Measurements from ENCODE around the gene BCAS1.
A peak's percentile ranks its signal among the peaks of the same experiment; 100 is the strongest.

Gene BCAS1

DNA sequence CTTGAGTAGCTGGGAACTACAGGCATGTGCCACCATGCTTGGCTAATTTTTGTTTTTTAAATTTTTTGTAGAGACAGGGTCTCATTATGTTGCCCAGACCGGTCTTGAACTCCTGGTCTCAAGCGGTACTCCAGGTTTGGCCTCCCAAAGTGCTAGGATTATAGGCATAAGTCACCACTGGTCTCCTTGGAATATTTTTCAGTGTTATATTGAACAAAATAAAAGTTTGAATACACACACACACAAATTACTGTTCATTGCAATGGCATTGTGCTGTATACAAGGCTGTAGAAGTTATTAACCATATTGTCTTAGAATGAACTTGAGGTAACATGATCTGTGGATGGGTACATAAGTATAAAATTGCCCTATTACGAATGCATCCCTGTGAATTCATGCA, 166.1 kb downstream of the BCAS1 start:
- DNase-seq (ENCODE audit: low read depth): no peak

DNA sequence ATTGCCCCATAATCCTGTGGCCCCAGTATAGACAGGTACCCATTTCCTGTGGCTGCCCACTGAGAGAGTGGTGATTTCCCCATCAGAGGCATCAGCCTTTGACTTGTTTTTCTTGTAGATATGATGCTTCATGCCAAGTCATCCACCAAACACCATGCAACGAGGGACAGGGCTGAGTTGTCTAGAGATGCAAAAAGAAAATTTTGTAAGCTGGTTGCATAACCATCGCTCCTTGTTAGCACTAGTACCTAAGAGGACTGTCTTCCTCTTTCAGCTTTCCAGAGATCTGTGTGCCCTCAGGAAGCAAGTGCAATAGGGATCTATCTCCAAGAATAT, 166.8 kb downstream of the BCAS1 start:
- no peak for DNase-seq (ENCODE audit: low read depth)

DNA sequence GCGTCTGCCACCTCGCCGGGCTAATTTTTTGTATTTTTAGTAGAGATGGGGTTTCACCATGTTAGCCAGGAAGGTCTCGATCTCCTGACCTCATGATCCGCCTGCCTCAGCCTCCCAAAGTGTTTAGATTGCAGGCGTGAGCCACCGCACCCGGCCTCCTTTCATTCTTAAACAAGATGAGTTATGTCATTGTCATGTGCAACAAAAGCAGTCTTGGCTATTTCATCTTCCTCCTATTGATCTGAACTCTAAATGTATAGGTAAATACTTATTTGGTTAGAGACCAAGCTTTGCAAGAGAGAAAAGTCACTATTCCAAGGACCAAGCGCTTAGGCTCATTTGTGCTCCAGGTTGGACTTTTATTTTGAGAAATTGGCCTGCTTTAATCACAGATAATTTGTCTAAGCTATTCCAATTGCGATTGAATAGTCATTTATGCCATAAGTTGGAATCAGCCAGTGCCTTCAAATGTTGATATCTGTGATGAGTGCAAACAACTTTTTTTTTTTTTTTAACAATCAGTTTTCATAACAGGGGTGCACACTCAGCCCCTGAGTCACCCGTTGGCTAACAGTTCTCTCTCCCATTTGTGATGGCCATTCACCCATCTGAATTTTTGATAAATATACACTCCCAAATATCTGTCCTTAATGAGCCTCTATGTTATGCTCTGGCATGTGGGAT, 167.3 kb downstream of the BCAS1 start:
- no peak for DNase-seq (ENCODE audit: low read depth)

DNA sequence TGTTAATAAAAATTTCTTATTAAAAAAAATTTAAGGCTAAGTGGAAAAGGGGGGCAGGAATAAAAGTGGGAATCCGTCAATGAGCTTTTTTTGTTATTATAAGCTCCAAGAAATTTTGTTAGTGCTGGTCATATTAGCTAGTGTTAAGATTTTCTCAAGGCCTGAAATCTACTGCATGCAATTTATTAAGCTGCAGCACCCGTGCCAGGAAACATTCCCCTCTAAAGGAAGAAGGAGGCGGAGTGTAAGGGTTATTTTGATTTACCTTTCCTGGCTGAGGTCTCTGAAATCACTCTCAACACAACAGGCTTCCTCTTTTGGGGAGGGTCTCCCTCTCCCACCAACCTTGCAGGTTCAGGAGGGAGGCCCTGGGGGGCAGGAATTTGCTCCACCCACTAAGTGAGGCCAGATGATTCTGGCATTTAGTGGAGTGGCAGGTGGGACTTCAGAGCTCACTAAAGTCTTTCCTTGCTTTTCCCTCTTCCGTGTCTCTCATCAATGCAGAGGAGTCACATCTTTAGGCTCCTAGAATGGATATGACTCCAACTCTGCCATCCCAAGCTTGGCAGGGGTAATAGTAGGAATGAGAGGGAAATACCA, 168.8 kb downstream of the BCAS1 start:
- no peak for DNase-seq (ENCODE audit: low read depth)

DNA sequence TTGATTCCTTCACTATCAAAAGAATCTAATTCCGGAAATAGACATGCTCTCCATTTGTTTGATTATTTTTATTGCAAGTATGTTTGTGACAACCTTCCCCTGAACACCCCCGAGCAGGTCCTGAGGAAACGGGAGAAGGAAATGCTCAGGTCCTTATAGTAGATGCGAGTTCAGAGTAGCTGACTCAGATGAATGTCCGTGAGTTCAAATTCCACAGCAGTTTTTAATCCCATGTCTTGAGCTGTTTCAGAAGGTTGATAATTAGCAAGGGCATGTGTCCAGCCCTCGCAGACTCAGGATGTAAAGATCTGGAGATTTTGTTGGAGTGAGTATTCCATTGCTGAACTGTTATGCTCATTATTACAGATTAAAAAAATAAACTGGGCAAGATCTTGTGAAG, 169.3 kb downstream of the BCAS1 start:
- DNase-seq (ENCODE audit: low read depth): no peak

DNA sequence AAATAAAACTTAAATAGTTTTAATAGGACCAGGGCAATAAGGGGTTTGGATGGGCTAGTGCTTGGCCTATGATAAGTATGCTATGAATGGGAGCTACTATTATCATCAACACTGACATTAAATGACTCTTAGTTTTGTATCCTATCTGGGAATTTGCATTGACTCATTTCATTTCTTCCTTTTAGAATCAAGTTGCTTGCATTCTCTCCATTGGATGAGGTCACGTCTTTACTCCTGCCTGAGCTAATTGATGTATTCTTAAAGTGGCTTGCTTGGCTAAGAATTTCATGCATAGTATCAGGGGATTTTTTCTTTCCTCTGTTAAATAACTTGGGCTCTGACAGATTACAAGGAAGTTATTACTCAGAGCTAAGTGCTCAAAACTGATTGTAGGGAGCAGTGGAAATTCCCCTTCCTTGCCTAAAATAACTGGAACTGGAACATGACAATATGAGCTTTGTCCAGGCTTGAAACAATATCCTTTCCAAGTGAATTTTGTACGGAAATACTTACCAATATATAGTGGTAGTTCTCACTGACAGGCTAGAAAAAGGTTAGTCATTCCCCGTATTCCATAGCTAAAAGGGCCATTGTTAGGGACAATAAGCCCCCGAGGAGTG, 169.9 kb downstream of the BCAS1 start:
- DNase-seq (ENCODE audit: low read depth): peak; percentile 89

DNA sequence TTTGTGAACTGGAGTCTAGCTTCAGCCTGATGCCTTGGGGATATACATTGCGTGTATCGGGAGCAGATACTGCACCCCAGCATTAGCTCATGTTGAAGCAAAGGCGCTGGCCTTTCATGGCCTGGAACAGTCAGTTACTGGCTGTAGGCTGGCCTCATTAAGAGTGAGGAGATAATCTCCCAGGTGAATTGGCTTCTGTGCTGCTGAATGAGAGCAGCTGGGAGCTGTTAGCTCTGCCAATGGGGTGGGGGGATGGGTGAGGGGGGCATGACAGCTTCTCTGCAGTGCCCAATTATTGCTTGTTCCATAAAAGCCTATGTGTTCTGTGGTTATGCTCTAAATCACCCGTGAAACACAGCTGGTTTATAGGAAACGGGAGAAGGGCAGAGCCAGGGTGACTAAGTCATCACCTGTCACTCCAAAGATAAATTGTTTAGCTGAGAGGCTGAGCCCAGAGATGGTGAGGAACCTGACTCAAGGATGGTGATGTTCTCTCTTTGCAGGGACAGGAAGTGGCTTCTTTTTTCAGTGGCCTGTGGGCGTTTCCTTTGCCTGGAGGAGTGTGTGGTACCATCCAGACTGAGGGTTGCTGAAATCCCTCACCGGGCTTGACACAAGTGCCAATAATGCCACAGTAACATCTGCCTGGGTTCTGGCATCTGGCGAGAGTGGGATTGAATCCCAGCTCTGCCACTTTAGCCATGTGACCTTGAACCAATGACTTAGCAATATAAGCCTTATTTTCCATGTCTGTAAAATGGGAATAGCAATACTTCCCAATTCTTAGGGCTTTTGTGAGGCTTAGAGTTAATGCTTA, 170.8 kb downstream of the BCAS1 start:
- DNase-seq (ENCODE audit: low read depth): peak; percentile 63

DNA sequence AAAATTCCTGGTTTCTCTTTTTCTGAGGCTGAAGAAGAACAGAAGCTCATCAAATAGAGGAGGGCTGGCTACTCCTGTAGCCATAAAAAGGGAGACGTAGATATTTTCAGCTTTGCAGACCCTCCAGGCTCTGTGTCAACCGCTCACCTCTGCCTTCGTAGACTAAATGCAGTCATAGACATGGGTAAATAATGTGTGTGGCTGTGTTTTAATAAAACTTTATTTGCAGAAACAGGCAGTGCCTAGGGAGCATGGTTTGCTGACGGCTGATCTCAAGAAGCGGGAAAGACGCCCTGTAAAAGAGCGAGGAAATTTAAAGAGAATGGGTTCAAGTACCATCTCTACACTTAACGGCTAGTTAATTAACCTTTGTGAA, 171.8 kb downstream of the BCAS1 start:
- no peak for DNase-seq (ENCODE audit: low read depth)

DNA sequence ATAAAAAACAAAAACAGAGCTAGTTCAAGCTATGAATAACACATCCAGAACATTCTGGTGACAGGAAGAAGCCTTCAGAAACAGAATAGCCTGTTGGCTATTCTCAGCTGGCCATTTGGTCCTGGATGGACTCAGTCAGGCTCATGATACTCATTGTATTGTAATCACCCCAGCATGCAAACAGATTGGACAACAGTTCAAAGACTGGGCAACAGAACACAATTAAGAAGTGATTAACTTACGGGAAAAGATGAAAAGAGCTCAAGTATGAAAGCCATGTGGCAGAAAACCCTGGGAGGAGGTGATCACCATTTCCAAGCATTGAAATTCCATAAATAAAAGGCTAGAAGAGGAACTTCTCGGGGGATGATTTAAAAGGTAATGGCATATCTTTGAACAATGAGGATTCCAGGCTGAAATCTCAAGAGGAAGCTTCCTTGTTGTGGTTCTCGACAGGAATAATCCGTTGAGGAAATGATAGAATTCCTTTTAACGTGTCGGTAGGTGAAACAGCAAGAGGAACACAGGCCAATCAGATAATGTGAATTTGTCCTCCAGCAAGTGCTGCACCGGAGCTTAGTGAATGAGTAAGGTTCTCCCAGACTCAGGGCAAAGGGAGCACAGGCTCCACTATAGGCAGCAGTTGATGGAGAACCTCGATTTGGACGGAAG, 172.4 kb downstream of the BCAS1 start:
- DNase-seq (ENCODE audit: low read depth): no peak

DNA sequence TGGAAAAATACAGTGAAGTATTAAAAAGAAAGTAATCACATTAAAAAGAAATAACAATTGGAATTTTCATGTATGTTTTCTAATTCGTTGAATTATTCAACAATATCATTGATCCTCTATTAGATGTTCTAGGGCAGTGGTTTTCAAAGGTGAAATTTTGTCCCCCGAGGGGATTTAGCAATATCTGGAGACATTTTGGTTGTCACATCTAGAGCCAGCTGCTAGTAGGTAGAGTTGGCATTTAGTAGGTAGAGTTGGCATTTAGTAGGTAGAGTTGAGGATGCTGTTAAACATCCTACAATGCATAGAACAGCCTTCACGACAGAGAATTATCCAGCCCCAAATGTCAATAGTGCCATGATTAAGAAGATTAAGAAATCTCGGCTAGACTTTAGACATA, 173.7 kb downstream of the BCAS1 start:
- DNase-seq (ENCODE audit: low read depth): no peak

DNA sequence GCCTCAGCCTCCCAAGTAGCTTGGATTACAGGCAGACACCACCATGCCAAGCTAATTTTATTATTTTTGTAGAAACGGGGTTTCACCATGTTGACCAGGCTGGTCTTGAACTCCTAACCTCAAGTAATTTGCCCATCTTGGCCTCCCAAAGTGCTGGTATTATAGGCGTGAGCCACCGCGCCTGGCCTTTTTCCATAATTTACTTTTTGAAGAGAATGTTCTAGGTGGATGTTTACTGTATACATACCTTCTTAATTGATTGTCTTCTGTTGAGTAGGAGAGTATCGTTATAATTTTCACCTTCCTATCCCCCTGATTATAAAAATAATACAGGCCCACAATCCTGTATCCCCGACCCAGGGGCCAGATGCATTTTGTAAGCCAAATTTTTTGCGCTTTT, 174.4 kb downstream of the BCAS1 start:
- no peak for DNase-seq (ENCODE audit: low read depth)

DNA sequence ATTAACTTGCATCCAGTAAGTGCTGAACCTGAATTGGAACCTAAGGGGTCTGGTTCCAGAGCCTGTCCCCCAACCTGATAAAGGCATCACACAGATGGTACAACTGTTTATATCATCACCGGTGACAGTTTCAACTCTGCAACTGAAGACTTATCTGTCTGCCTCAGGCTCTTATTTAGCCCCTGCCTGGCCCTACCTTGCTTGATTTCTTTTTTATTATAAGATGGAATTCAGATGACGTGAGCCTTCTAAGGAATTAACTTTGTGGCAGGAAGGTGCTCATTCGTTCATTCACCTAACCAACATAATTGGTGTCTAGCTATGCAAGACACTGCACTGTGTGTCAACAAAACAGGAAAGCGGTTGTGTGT, 175.0 kb downstream of the BCAS1 start:
- DNase-seq (ENCODE audit: low read depth): no peak

DNA sequence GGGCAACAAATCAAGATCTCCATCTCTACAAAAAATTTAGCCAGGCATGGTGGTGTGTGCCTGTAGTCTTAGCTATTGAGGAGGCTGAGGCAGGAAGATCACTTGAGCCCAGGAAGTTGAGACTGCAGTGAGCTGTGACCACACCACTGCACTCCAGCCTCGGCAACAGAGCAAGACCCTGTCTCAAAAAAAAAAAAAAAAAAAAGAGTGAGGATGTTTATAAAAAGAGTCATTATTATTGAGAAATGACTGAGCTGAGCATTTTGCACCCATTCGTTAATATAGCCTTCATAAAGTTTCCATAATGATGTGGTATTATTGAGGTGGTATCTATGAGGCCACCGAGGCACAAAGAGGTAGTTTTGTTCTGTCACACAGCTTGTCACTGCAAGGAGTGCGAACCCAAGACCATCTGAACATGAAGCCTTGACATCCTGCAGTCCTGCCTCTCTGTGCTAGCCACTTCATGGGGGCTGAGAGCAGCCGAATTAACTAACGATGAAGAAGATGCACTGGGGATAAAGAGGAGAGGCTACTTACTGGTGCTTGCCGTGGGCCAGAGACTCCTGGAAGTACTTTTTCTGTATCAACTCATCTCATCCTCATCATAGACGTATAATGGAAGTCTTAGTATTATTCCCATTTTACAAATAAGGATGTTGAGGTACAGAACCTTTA, 175.5 kb downstream of the BCAS1 start:
- DNase-seq (ENCODE audit: low read depth): no peak

Measured in stromal cell of bone marrow (primary cell).